Kidney (tissue), 14 donors: Measurements from ENCODE around the gene HELB. TPM values are rescaled to one million over a fixed set of nuclear protein-coding genes. Genes with fewer than 3 reads are reported as not detected.

Experiments used
- DNase-seq, 5 donors: peaks; one replicate each; pipeline ENCODE4 v3.0.0-alpha.2; 2013 to 2020
- FAIRE-seq: peaks from 2 replicates; lab custom pipeline; 2012; peaks lifted over from hg19 to GRCh38; lab: Jason Lieb, UNC
- H3K27ac ChIP-seq, 2 donors: one replicate each; pipeline ENCODE4 v1.7.0; 2013; ENCODE audit warnings: low read depth in 2 of 2, low read length in 2 of 2, inconsistent platforms in 1 of 2
- H3K27me3 ChIP-seq: one replicate; pipeline ENCODE4 v1.7.1; 2013; ENCODE audit warnings: low read length, inconsistent platforms; ENCODE audit not compliant: control insufficient read depth, insufficient read depth
- H3K36me3 ChIP-seq, 3 donors: one replicate each; pipeline versions ENCODE4 v1.7.0 to v1.7.1; 2013; ENCODE audit warnings: low read length in 3 of 3, control low read depth in 1 of 3, inconsistent platforms in 1 of 3; ENCODE audit not compliant: insufficient read depth in 3 of 3, control insufficient read depth in 2 of 3
- H3K4me1 ChIP-seq, 3 donors: one replicate each; pipeline versions ENCODE4 v1.7.0 to v1.7.1; 2013; ENCODE audit warnings: low read length in 3 of 3, inconsistent platforms in 1 of 3, low read depth in 1 of 3; ENCODE audit not compliant: control insufficient read depth in 2 of 3, insufficient read depth in 2 of 3
- H3K4me3 ChIP-seq, 3 donors: one replicate each; pipeline versions ENCODE4 v1.7.0 to v1.8.1; 2013; ENCODE audit warnings: low read length in 3 of 3, control low read depth in 1 of 3, inconsistent platforms in 1 of 3
- H3K9ac ChIP-seq, 3 donors: one replicate each; pipeline versions ENCODE4 v1.7.0 to v1.7.1; 2013; ENCODE audit warnings: low read length in 3 of 3, control low read depth in 1 of 3, inconsistent platforms in 1 of 3
- H3K9me3 ChIP-seq, 3 donors: one replicate each; pipeline versions ENCODE4 v1.7.0 to v1.7.1; 2013; ENCODE audit warnings: low read length in 3 of 3, control low read depth in 1 of 3, inconsistent platforms in 1 of 3; ENCODE audit not compliant: control insufficient read depth in 2 of 3, insufficient read depth in 1 of 3
- intact Hi-C: fragments of 100-400 bp; cut with DNase I; formaldehyde crosslinking; loops from one replicate; pipeline ENCODE4 v1.11.1; 2022
- polyA plus RNA-seq: library from polyadenylated mRNA; stranded (reverse); fragments of 350-450 nt; fragmentation: Illumina TruSeq; extraction: RNeasy Lipid Tissue Mini Kit (QIAGEN cat#74804); gene quantifications from one replicate; pipeline ENCODE4 v1.2.3, GENCODE V29; 2014; ENCODE audit warnings: low read depth, low replicate concordance; ENCODE audit not compliant: insufficient read depth
- total RNA-seq: library from RNA; stranded (reverse); fragmentation: NEBNext Ultra II Directional; extraction: Animal tissue kit (Norgen Biotek cat#: 25700); gene quantifications from one replicate; pipeline ENCODE4 v1.2.1, GENCODE V29; 2021
- TF ChIP-seq, protein P1 (sequence below): IDR thresholded peaks from 3 replicates; pipeline ENCODE4 v1.5.1; 2012; ENCODE audit warnings: mild to moderate bottlenecking, moderate library complexity, borderline replicate concordance; ENCODE audit not compliant: insufficient read depth; ENCODE audit errors: extremely low read depth
- donor health status: control.
- donor health status: control.
- donor health status: control.
- donor health status: control.
- donor health status: control.
- donor health status: DM: yes; HTN: yes; CAD: no.
- donor health status: Normal renal cell carcinoma (clear cell type).

HELB gene
- total and polyA plus RNA-seq, 2 donors from 2014 or later, result 0.41 to 7.3 TPM

DNA sequence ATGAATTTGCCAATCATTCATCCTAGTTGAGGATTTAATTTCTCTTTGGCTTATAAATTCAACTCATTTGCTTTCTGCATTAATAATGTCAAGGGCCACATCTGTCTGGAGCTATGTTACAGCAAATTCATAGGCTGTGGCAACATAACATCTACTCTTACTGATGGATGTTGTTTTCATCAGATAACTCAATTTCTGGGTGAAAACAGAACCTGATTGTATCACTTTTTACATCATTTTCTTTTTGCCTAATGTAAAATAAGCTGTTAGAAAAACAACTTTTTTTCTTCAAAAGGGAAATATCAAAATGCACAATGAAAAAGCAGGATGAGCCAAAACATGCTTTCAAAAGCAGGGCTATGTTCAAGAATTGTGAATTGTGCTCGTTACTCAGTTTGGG lies 73.3 kb downstream of the HELB start:
- Histone ChIP-seq H3K4me1 (no peaks in the 10 kb centered on the region), H3K9me3 (no peaks in the 10 kb centered on the region), H3K9ac (no peak overlapping the region), H3K27me3 (no peaks in the 10 kb centered on the region), H3K27ac (no peak overlapping the region), H3K36me3 (no peaks in the 10 kb centered on the region), H3K4me3 (no peak overlapping the region)
- TF ChIP-seq, protein P1, sequence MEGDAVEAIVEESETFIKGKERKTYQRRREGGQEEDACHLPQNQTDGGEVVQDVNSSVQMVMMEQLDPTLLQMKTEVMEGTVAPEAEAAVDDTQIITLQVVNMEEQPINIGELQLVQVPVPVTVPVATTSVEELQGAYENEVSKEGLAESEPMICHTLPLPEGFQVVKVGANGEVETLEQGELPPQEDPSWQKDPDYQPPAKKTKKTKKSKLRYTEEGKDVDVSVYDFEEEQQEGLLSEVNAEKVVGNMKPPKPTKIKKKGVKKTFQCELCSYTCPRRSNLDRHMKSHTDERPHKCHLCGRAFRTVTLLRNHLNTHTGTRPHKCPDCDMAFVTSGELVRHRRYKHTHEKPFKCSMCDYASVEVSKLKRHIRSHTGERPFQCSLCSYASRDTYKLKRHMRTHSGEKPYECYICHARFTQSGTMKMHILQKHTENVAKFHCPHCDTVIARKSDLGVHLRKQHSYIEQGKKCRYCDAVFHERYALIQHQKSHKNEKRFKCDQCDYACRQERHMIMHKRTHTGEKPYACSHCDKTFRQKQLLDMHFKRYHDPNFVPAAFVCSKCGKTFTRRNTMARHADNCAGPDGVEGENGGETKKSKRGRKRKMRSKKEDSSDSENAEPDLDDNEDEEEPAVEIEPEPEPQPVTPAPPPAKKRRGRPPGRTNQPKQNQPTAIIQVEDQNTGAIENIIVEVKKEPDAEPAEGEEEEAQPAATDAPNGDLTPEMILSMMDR, result no peak
- intact Hi-C loops, result no loop called here
- FAIRE-seq, result no peak
- no peak for DNase-seq

DNA sequence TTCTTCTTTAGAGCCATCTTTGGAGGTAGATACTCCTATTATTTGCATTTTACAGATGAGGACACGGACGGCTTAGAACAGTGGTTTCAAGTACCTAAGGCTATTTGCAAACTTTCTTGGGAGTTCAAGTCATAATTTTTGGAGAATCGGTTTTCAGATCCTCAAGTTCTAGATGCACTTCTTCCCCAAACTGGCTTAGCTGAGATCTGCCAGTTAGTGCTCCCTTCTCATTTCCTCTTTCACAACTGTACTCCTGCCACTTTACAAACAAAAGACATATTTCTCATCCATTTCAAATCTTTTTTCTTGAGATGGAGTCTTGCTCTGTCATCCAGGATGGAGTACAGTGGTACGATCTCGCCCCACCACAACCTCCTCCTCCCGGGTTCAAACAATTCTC lies 77.3 kb downstream of the HELB start:
- Histone ChIP-seq H3K27me3 (no peaks in the 10 kb centered on the region), H3K36me3 (no peaks in the 10 kb centered on the region), H3K9ac (no peak overlapping the region), H3K9me3 (no peaks in the 10 kb centered on the region), H3K4me1 (no peaks in the 10 kb centered on the region), H3K27ac (no peak overlapping the region), H3K4me3 (no peak overlapping the region)
- FAIRE-seq, result no peak
- DNase-seq, result no peak
- TF ChIP-seq, protein P1, result no peak
- intact Hi-C loops, result no loop called here

DNA sequence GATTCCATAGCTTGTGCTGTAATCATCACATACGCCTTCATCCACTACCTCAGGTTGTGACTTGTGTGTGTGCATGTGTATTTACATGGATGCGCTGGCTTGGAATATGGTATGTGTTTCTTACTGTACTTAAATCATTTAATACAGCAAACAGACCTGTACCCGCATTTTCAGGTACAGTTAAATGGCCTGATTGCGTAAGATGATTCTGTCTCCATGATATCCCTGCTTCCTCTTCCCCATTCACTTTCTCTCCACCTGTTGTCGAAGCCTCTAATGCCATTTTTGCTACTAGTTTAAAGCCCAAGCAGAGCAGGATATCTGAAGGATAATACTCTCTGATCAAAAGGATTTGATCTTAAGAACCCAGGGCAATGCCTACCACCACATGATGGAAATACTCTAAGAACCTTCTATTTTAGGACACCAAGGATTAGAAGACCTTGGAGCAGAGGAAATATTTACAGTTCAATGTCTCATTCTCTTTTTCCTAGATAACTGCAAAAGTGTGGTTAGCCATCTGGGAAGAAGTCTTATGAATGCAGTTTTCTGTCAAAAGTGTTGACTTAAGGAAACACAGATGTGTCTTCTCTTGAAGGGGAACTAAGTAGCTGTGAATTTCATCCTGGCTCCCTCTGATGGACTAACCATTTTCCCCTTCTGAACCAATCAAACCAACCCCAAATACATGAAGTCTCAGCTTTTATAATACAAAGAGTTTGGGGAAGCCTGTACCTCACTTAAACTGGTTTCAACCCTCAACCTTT lies 78.7 kb downstream of the HELB start:
- H3K36me3 ChIP-seq, result no peaks in the 10 kb centered on the region
- H3K27ac ChIP-seq, result no peak overlapping the region
- no peak overlapping the region for H3K9ac ChIP-seq
- H3K27me3 ChIP-seq, result no peaks in the 10 kb centered on the region
- no peaks in the 10 kb centered on the region for H3K4me1 ChIP-seq
- H3K4me3 ChIP-seq, result no peak overlapping the region
- intact Hi-C loops, result no loop called here
- DNase-seq (peak in 1 of 5 donors; percentile 8), FAIRE-seq (no peak)
- TF ChIP-seq, protein P1, result no peak
- H3K9me3 ChIP-seq, result no peaks in the 10 kb centered on the region
